ENCODE data around the gene KCNK2.

Gene KCNK2

DNA sequence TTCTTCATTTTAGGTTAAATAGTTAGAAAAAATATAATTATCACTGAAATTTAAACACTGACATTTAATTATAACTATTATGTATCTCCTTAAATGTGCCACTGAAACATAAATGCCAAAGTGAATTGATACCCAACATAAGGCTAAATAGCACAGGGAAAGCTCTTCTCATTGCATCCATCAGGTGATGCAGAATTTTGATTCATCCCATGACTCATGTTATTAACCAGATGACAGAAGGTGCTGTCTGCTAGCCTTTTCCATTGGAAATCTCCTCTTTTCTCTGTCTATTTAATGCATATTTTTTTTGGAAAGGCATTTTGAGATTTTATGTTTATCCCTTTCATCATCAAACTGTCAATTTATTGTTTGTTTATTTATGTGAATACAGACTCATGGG lies 136.8 kb downstream of the KCNK2 start:
- TF ChIP-seq, protein P1, sequence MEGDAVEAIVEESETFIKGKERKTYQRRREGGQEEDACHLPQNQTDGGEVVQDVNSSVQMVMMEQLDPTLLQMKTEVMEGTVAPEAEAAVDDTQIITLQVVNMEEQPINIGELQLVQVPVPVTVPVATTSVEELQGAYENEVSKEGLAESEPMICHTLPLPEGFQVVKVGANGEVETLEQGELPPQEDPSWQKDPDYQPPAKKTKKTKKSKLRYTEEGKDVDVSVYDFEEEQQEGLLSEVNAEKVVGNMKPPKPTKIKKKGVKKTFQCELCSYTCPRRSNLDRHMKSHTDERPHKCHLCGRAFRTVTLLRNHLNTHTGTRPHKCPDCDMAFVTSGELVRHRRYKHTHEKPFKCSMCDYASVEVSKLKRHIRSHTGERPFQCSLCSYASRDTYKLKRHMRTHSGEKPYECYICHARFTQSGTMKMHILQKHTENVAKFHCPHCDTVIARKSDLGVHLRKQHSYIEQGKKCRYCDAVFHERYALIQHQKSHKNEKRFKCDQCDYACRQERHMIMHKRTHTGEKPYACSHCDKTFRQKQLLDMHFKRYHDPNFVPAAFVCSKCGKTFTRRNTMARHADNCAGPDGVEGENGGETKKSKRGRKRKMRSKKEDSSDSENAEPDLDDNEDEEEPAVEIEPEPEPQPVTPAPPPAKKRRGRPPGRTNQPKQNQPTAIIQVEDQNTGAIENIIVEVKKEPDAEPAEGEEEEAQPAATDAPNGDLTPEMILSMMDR (IDR thresholded peaks at IDR 0.05; ENCODE audit: poor library complexity, severe bottlenecking), result no peak
- Histone ChIP-seq H3K4me1 (ENCODE audit: insufficient read depth, poor library complexity, severe bottlenecking) (no peaks in the 10 kb centered on the region), H3K27me3 (ENCODE audit: insufficient read depth, poor library complexity, severe bottlenecking) (no peaks in the 10 kb centered on the region), H3K9me3 (ENCODE audit: severe bottlenecking) (no peaks in the 10 kb centered on the region), H3K36me3 (ENCODE audit: low read depth) (no peaks in the 10 kb centered on the region), H3K4me3 (ENCODE audit: severe bottlenecking) (no peak overlapping the region), H3K27ac (ENCODE audit: poor library complexity, severe bottlenecking) (no peak overlapping the region)
- no peak for ATAC-seq (ENCODE audit: low read depth)
- DNase-seq (ENCODE audit: low spot score), result no peak

DNA sequence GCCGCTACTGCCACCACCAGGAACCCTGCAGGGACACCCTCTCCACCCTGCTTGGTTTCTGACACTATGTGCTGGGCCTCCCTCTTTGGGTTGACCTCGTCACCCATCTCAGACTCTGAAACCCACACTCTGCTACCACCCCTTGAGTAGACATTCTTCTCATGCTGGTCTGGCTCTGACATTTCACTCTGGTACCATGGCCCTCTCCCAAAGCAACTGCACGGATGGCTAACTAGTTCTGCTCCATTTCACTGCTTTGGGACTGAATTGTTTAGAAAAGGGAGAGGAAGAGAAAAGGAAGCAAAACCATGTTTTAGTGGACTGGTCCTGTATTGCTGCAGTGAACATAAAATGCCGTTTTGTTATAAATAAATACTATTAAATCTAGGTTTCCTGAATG lies 137.8 kb downstream of the KCNK2 start:
- TF ChIP-seq, protein P1 (IDR thresholded peaks at IDR 0.05; ENCODE audit: poor library complexity, severe bottlenecking), result no peak
- Histone ChIP-seq H3K4me3 (ENCODE audit: severe bottlenecking) (no peak overlapping the region), H3K36me3 (ENCODE audit: low read depth) (no peaks in the 10 kb centered on the region), H3K27me3 (ENCODE audit: insufficient read depth, poor library complexity, severe bottlenecking) (no peaks in the 10 kb centered on the region), H3K9me3 (ENCODE audit: severe bottlenecking) (no peaks in the 10 kb centered on the region), H3K4me1 (ENCODE audit: insufficient read depth, poor library complexity, severe bottlenecking) (no peaks in the 10 kb centered on the region), H3K27ac (ENCODE audit: poor library complexity, severe bottlenecking) (no peak overlapping the region)
- ATAC-seq (ENCODE audit: low read depth) (no peak), DNase-seq (ENCODE audit: low spot score) (no peak)

DNA sequence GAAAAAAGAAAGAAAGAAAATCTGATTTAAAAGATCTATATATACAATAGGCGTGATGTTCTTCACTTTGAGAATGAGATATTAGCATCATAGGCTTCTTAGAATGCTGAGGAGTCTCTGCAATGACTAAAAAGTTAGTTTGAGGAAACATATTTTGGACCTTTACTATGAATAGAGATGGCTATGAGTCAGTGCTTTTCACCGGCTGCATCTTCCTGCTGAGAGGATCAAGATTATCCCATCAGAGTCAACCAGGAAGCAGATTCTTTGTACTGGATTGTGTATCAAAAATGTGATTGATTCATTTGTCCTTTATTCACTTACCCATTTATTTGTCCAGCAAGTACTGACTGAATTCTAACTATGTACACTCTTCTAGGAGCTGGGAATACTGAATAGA lies 144.2 kb downstream of the KCNK2 start:
- no peaks in the 10 kb centered on the region for H3K9me3 ChIP-seq (ENCODE audit: severe bottlenecking)
- TF ChIP-seq, protein P1 (IDR thresholded peaks at IDR 0.05; ENCODE audit: poor library complexity, severe bottlenecking), result no peak
- no peaks in the 10 kb centered on the region for H3K4me1 ChIP-seq (ENCODE audit: insufficient read depth, poor library complexity, severe bottlenecking)
- ATAC-seq (ENCODE audit: low read depth) (no peak), DNase-seq (ENCODE audit: low spot score) (no peak)
- no peaks in the 10 kb centered on the region for H3K36me3 ChIP-seq (ENCODE audit: low read depth)
- no peaks in the 10 kb centered on the region for H3K27me3 ChIP-seq (ENCODE audit: insufficient read depth, poor library complexity, severe bottlenecking)
- H3K27ac ChIP-seq (ENCODE audit: poor library complexity, severe bottlenecking), result no peak overlapping the region
- H3K4me3 ChIP-seq (ENCODE audit: severe bottlenecking), result no peak overlapping the region

DNA sequence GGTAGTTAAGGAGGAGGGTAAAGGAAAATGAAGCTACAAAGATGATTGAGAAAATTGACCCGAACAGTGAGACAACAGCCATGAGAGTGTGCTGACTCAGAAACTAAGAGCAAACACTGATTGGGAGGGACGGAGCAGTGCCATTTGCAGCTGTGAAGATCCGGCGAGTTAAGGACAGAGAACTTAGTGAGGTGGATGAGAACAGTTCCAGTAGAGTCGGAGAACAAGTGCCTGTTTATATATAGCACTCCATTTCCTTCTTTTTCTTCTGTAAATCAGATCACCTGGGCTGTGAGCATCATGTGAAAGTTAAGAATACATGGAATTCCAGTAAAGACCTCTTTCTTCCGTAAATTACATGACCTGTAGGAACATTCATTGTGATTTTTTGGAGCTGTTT lies 145.7 kb downstream of the KCNK2 start:
- no peak overlapping the region for H3K27ac ChIP-seq (ENCODE audit: poor library complexity, severe bottlenecking)
- H3K4me1 ChIP-seq (ENCODE audit: insufficient read depth, poor library complexity, severe bottlenecking), result no peaks in the 10 kb centered on the region
- H3K27me3 ChIP-seq (ENCODE audit: insufficient read depth, poor library complexity, severe bottlenecking), result no peaks in the 10 kb centered on the region
- no peak overlapping the region for H3K4me3 ChIP-seq (ENCODE audit: severe bottlenecking)
- H3K9me3 ChIP-seq (ENCODE audit: severe bottlenecking), result no peaks in the 10 kb centered on the region
- no peak for ATAC-seq (ENCODE audit: low read depth)
- DNase-seq (ENCODE audit: low spot score), result no peak
- H3K36me3 ChIP-seq (ENCODE audit: low read depth), result no peaks in the 10 kb centered on the region
- TF ChIP-seq, protein P1 (IDR thresholded peaks at IDR 0.05; ENCODE audit: poor library complexity, severe bottlenecking), result no peak

DNA sequence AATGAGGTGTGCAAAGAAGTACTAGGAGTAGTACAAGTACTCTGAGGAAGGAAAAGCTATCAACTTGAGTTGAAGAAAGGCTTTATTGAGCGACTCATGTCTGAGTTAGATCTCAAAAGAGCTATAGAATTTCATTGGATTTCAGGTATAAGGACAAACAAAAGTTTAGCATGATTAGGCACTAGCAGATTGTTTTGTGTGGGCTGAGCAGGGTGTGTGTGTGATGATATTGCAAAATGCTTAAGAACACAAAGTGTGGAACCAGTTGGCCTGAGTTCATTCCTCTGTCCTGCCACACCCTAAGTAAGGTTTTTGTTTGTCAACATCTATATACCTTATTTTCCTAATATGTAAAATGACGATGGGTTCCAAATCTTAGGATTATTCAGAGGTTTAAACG lies 158.9 kb downstream of the KCNK2 start:
- Histone ChIP-seq H3K36me3 (ENCODE audit: low read depth) (no peaks in the 10 kb centered on the region), H3K4me3 (ENCODE audit: severe bottlenecking) (no peak overlapping the region), H3K4me1 (ENCODE audit: insufficient read depth, poor library complexity, severe bottlenecking) (no peaks in the 10 kb centered on the region), H3K27me3 (ENCODE audit: insufficient read depth, poor library complexity, severe bottlenecking) (no peaks in the 10 kb centered on the region), H3K9me3 (ENCODE audit: severe bottlenecking) (no peaks in the 10 kb centered on the region), H3K27ac (ENCODE audit: poor library complexity, severe bottlenecking) (no peak overlapping the region)
- DNase-seq (ENCODE audit: low spot score) (no peak), ATAC-seq (ENCODE audit: low read depth) (no peak)
- TF ChIP-seq, protein P1 (IDR thresholded peaks at IDR 0.05; ENCODE audit: poor library complexity, severe bottlenecking), result no peak
